ENCODE results near the gene CRISPLD2. TPM values are rescaled to one million over a fixed set of nuclear protein-coding genes. Genes with fewer than 3 reads are reported as not detected.
A peak's percentile ranks its signal among the peaks of the same experiment; 100 is the strongest.

Gene CRISPLD2
- total and polyA plus RNA-seq, 2 donors from 2014 or later: 4.8 to 108 TPM

DNA sequence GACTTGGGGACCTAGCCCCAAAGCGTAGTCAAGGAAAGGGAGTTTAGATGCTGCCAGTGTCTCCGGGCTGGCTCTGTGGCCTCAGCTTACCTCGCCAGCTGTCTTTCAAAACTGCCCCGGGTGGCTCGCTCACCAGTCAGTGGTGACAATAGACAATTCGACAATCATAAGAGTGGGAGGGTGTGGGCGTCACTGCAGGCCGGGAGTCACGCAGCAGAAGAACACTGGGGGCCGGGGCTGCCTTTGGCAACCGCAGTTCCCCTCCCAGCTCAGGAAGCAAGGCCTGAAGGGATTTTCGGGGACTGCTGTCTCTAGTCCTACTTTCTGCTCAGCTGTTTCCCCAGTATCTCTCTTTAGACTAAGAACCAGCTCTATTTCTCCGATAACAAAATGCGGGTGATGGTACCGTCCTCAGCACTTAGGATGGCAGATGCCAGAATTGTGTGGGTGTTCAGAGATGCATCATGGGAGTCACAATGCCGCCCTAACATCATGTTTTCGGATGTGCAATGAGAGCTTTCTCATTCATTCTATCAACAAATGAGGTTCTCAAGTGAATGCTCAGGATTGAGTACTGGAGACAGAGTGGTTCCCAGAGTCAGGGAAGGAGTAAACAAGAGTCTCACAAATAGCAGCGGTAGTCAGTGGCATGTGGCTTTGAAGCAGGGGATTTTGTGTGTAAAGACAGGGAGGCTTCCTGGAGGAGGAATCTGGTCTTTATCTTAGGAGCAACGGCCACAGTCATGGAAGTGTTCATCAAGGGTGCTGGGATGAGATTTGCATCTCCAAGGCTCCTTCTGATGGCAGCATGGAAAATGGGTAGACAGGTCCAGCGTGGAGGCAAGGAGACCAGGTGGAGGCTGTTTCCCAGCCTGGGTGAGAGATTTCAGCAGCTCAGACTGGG is 98.5 kb downstream of the CRISPLD2 start:
- Histone ChIP-seq H3K27ac (ENCODE audit: low read depth in 2 of 2, low read length in 2 of 2) (no peak overlapping the region), H3K27me3 (ENCODE audit: control insufficient read depth, insufficient read depth, low read length) (no peaks in the 10 kb centered on the region), H3K9me3 (ENCODE audit: control insufficient read depth in 2 of 3, insufficient read depth in 1 of 3, low read length in 3 of 3) (no peaks in the 10 kb centered on the region), H3K4me3 (ENCODE audit: low read length in 3 of 3) (no peak overlapping the region), H3K4me1 (ENCODE audit: control insufficient read depth in 2 of 3, insufficient read depth in 2 of 3, low read depth in 1 of 3, low read length in 3 of 3) (peaks cover 0 to 6% (median 0%) of the 10 kb centered on the region in 3 donors), H3K36me3 (ENCODE audit: control insufficient read depth in 2 of 3, insufficient read depth in 3 of 3, low read length in 3 of 3) (no peaks in the 10 kb centered on the region), H3K9ac (ENCODE audit: low read length in 3 of 3) (no peak overlapping the region)
- no peak for DNase-seq
- intact Hi-C loops (cut with DNase I): no loop called here
- FAIRE-seq: no peak
- TF ChIP-seq, protein P1, sequence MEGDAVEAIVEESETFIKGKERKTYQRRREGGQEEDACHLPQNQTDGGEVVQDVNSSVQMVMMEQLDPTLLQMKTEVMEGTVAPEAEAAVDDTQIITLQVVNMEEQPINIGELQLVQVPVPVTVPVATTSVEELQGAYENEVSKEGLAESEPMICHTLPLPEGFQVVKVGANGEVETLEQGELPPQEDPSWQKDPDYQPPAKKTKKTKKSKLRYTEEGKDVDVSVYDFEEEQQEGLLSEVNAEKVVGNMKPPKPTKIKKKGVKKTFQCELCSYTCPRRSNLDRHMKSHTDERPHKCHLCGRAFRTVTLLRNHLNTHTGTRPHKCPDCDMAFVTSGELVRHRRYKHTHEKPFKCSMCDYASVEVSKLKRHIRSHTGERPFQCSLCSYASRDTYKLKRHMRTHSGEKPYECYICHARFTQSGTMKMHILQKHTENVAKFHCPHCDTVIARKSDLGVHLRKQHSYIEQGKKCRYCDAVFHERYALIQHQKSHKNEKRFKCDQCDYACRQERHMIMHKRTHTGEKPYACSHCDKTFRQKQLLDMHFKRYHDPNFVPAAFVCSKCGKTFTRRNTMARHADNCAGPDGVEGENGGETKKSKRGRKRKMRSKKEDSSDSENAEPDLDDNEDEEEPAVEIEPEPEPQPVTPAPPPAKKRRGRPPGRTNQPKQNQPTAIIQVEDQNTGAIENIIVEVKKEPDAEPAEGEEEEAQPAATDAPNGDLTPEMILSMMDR (IDR thresholded peaks at IDR 0.05; ENCODE audit: borderline replicate concordance, extremely low read depth, insufficient read depth): no peak

DNA sequence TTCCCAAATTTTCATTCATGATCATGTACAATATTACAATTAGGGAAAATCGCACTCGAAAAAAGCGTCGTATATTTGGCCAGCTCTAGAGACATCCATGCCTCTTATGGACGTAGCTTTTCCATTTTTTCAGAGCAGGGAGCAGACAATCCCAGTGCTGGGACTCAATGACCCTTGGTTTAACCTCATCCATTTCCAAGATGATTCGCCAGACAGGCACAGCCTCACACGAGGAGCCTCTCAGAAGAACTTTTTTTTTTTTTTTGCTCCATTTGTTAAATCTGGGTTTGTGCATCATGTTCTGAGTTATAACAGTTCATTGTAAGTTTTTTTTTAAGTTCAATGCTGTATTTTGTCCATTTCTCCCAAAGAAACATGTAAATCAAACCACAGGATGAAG is 99.5 kb downstream of the CRISPLD2 start:
- TF ChIP-seq, protein P1 (IDR thresholded peaks at IDR 0.05; ENCODE audit: borderline replicate concordance, extremely low read depth, insufficient read depth): no peak
- Histone ChIP-seq H3K4me3 (ENCODE audit: low read length in 3 of 3) (no peak overlapping the region), H3K27ac (ENCODE audit: low read depth in 2 of 2, low read length in 2 of 2) (no peak overlapping the region), H3K27me3 (ENCODE audit: control insufficient read depth, insufficient read depth, low read length) (no peaks in the 10 kb centered on the region), H3K36me3 (ENCODE audit: control insufficient read depth in 2 of 3, insufficient read depth in 3 of 3, low read length in 3 of 3) (no peaks in the 10 kb centered on the region), H3K9ac (ENCODE audit: low read length in 3 of 3) (no peak overlapping the region), H3K4me1 (ENCODE audit: control insufficient read depth in 2 of 3, insufficient read depth in 2 of 3, low read depth in 1 of 3, low read length in 3 of 3) (peaks cover 0 to 6% (median 0%) of the 10 kb centered on the region in 3 donors), H3K9me3 (ENCODE audit: control insufficient read depth in 2 of 3, insufficient read depth in 1 of 3, low read length in 3 of 3) (no peaks in the 10 kb centered on the region)
- DNase-seq: no peak
- no peak for FAIRE-seq
- intact Hi-C loops (cut with DNase I): no loop called here

DNA sequence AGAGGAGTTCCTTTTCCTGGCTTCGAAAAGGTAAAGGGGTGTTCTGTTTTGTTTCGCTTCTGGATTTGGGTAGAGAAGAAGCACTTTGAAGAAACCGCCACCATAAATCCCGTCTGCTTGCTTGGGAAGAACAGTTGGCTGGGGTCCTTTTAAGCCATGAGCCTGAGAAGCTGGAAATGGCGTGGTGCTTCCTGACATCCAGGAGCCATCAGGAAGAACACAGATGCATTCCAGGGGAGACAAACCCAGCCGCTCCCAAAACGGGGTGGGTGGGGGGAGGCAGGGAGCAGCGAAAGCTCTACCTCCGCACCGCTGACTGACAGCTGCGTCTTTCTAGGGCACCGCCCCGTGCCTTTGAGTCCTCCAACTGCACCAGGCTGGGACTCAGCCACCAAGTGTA is 99.9 kb downstream of the CRISPLD2 start:
- no peak for FAIRE-seq
- TF ChIP-seq, protein P1 (IDR thresholded peaks at IDR 0.05; ENCODE audit: borderline replicate concordance, extremely low read depth, insufficient read depth): no peak
- H3K27ac ChIP-seq (ENCODE audit: low read depth in 2 of 2, low read length in 2 of 2): peak overlapping the region in 1 of 2 donors; percentile 41

More for the DNA sequence above, 99.9 kb downstream of the CRISPLD2 start:
- H3K4me1 ChIP-seq (ENCODE audit: control insufficient read depth in 2 of 3, insufficient read depth in 2 of 3, low read depth in 1 of 3, low read length in 3 of 3): peaks cover 0 to 9% (median 0%) of the 10 kb centered on the region in 3 donors
- no peaks in the 10 kb centered on the region for H3K9me3 ChIP-seq (ENCODE audit: control insufficient read depth in 2 of 3, insufficient read depth in 1 of 3, low read length in 3 of 3)
- no peak for DNase-seq
- no peaks in the 10 kb centered on the region for H3K27me3 ChIP-seq (ENCODE audit: control insufficient read depth, insufficient read depth, low read length)
- H3K4me3 ChIP-seq (ENCODE audit: low read length in 3 of 3): no peak overlapping the region
- no peaks in the 10 kb centered on the region for H3K36me3 ChIP-seq (ENCODE audit: control insufficient read depth in 2 of 3, insufficient read depth in 3 of 3, low read length in 3 of 3)
- intact Hi-C loops (cut with DNase I): no loop called here
- H3K9ac ChIP-seq (ENCODE audit: low read length in 3 of 3): no peak overlapping the region

All from kidney (tissue), 14 donors.